Hematopoietic multipotent progenitor cell treated with erythropoietin and hydrocortisone succinate and interleukin-3 and kit ligand, for 15 days (in vitro differentiated cells): ENCODE results near the gene SOCS6.
"Not testable (repeated sequence)": the region's sequence is repeated elsewhere in the genome, so short reads cannot be mapped to it uniquely, and the experiment has no call there.

Source experiments
- DNase-seq: peaks from one replicate; pipeline ENCODE4 v3.0.0-alpha.2; 2015; ENCODE audit warnings: low spot score

Gene SOCS6

DNA sequence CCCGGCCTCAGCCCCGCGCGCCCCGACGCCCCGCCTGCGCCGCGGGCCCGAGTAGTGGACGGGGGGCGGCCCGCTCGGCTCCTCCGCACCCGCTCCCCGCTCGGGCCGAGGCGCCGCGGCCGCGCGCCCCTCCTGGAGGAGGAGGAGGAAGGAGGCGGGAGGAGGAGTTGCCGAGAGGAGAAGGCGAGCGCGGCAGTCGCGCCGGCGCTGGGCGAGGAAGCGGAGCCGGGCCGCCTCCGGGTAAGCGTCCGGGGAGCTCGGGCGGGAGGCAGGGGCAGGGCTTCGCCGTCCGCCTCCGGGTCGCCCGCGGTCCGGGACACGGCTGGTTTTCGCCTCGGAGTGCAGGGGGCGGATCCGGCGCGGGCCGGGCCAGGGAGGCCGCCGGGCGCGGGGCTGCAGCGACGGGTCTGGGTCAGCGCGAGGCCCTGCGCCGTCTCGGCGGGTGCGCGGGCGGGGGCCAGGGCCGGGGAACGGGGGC, at the start of gene SOCS6:
SOCS6 (plus strand) TSS at position 195 of the 478 bp plus-strand sequence. CDS start 35,624 bp downstream, outside the sequence.
- peak; percentile 6 for DNase-seq

DNA sequence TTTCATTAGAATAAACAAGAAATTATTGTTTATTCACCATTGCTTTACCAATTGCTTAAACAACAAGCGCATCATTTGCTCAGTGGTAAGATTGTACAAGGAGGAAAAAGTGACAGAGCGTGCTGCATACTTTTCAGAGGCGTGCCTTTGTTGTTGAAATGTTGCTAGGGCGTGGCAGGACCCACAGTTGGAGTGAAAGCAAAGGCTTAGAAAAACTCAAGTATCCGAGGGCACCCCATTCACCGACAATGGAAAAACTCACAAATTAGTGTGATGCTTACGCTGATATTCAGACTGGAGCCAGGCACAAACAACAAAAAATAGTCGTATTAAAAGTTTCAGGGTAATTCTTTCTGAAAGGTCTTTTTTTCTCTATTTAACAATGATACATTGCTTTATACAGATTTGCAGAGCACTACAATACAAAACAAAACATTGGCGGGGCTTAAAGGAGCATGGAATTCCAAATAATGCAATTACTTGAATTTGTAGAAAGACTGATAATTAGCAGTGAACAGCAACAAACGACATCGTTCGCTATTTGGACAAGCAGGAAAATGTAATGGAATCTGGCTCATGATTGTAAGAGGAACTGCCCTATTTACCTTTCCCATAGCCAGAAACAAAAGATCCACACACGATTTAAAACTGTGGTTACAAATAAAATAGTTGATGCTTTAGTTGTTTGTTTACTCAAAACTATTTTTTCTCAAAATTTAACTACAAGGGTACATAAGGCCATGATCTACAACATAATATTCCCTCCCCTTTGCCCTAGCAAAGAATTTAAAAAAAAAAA, 45.5 kb upstream of the SOCS6 start:
- no peak for DNase-seq

DNA sequence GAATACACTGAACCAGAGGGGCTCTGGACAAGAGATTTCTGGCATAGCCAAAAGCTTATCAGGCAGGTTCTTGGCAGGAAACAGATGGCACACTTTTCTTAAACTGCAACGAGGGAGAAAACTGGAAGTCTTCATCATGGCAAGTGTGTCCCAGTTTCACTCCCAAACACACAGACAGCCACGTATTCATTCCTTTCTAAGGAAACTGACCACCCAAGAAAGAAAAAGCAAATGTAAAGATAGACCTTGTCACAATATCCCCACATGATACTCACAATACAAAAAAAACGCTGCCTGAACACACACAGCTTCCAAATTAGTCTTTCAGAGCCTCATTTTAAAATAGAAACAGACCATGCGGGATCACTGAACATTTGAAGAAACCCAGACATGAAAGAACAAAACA, 42.8 kb upstream of the SOCS6 start:
- no peak for DNase-seq

DNA sequence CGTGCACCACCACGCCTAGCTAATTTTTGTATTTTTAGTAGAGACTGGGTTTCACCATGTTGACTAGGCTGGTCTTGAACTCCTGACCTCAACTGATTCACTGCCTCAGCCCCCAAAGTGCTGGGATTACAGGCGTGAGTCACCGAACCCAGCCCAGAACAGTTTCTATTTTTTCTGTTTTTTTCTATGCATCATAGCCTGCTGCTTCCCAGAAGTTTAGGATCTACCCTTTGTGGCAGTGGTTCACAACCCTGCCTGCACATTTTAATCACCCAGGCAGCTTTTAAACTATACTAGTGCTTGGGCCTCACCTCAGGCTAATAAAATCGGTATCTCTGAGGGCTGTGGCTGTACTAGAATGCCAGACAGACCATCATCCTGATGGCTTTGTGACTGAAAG, 39.7 kb upstream of the SOCS6 start:
- DNase-seq = no peak

- not testable (repeated sequence) for DNase-seq
Observed at GRCh38 chr18:70249861-70250260, 39.0 kb upstream of the SOCS6 start.

- no peak for DNase-seq
Observed at GRCh38 chr18:70250781-70251180, 38.1 kb upstream of the SOCS6 start.

GRCh38 chr18:70256184-70256583, 32.7 kb upstream of the SOCS6 start:
- DNase-seq = no peak

- DNase-seq = no peak
Observed at GRCh38 chr18:70256994-70257393, 31.9 kb upstream of the SOCS6 start.

GRCh38 chr18:70258243-70258642, 30.6 kb upstream of the SOCS6 start:
- no peak for DNase-seq

DNA sequence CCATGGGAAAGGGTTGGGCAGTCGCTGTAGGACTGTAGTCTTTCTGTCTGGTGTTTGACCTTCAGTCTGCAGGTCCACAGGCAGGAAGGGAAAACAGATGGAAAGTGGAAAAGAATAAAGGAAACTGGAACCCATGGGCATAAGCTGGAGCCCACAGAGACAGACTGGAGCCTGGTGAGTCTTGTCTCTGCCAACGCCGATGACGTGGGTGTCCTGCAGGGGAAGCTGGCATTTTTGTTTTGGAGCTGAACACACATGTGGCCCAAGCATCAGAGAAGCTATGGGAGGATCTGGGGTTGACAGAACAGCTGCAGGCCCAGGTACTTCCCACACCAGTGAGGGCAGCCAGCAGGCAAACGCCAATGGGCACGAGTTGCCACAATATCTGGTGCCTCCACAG, 28.2 kb upstream of the SOCS6 start:
- no peak for DNase-seq

GRCh38 chr18:70261141-70261788, 27.6 kb upstream of the SOCS6 start:
- DNase-seq = no peak

DNA sequence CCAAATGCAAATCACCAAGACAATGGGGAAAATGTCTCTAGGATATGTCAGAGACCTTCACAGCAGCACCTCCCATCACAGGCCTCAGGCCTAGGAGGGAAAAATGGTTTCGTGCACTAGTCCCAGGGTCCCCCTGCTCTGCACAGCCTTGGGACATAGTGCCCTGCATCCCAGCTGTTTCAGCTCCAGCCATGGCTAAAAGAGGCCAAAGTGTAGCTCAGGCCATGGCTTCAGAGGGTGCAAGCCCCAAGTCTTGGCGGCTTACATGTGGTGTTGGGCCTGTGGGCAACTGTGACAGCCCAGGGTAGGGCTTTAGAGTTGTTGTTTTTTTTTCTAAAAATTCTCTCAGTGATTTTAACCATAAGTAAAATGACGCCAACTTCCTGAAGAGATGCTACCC, 25.5 kb upstream of the SOCS6 start:
- DNase-seq = no peak

- no peak for DNase-seq
Observed at GRCh38 chr18:70271742-70272141, 17.1 kb upstream of the SOCS6 start.

DNA sequence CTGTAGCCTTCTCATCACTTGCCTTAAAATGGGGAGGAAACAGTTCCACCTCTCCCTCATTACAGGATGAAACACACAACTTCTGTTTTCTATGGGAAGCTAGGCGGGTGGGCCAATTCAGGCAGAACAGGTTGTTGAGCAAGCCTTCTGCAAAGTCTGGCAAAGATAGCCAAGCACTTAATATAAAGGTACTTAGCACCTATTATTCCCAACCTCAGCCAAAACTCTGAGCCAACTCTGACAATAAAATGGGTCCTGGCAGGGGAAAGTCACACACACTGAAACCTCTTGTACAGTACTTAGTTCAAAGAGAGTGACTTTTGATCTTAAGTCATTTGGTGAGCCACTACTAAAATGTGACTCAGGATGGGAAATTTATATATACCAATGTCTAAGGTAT, 15.8 kb upstream of the SOCS6 start:
- DNase-seq = no peak

- no peak for DNase-seq
Observed at GRCh38 chr18:70276416-70277191, 12.2 kb upstream of the SOCS6 start.

GRCh38 chr18:70279470-70279869, 9.4 kb upstream of the SOCS6 start:
- no peak for DNase-seq

DNA sequence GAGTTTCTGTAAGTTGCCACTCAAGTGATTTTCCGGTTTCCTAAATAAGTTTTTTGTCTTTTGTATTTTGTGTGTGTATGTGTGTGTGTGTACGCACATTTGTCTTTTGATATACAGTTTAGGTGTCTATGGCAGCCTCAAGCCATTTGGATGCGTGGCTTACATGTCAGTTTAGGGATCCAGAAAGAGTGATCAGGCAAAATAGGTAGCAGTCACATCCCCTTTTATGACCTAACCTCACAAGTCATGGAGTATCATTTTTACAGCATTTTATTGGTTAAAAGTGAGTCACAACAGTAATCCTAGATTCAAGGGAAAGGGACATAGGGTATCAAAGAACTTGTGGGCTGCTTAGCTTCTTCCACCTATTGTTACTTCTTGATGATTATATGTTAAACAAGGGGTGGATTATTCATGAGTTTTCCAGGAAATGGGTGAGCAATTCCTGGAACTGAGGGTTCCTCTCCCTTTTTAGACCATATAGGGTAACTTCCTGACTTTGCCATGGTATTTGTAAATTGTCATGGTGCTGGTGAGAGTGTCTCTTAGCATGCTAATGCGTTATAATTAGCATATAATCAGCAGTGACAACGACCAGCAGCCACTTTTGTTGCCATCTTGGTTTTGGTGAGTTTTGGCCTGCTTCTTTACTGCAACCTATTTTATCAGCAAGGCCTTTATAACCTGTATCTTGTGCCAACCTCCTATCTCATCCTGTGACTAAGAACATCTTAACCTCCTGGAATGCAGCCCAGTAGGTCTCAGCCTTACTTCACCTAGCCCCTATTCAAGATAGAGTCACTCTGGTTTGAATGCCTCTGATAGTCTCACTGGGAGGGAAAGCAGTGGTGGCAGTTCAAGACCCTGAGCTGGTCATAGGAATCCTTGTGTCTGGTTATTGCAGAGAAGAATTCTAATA, 8.6 kb upstream of the SOCS6 start:
- DNase-seq = peak; percentile 5

- DNase-seq = no peak
Observed at GRCh38 chr18:70284976-70285620, 3.7 kb upstream of the SOCS6 start.

DNA sequence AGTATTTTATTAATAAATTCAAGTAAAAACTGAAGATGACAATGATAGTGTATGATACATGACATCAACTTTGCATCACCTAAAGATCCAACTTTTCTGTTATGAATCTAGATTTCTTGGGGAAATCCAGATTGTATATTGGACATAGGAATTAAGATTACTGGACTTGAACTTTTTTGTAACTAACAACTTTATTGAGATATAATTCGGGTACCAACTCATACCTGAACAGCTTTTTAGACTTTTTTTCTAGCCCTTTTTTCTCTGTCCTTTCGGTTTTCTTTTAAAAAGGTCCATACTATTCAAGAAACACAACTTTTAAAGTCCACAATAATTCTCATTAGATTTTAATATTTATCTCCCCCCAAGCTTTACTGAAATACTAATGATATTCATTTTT, 1.1 kb upstream of the SOCS6 start:
- no peak for DNase-seq

DNA sequence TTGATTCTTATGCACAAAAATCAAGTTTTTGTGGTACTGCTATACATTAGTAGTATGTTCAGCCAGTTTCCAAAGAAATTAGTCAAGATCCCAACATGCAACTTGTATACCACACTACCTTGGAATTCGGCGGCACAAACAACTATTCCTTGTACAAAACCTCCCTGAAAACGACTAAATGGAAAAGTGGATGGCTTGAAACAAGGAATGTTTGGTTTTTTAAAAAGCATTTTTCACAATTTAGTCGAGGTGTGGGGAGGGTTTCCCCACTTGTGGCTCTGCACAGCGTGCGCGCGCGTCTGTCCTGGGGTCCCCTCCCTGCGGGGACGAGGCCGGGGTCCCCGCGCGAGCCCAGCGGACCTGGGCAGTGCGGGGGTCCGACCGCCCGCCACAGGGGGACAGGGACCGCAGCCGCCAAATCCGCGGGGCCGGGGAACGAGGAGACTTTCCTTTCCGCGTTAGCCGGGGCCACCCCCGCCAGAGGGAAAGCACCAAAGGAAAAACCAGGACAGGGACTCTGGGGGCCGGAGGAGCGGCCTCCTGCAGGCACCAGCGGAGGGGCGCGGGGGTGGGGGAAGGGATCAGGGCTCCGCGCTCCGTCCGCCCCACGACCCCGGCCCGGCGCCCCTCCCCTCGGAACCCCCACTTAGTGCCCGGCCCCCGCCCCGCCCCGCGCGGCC, 534 bp upstream of the SOCS6 start:
- DNase-seq = no peak
